ENCODE results near the gene CMIP.

The CMIP gene

DNA sequence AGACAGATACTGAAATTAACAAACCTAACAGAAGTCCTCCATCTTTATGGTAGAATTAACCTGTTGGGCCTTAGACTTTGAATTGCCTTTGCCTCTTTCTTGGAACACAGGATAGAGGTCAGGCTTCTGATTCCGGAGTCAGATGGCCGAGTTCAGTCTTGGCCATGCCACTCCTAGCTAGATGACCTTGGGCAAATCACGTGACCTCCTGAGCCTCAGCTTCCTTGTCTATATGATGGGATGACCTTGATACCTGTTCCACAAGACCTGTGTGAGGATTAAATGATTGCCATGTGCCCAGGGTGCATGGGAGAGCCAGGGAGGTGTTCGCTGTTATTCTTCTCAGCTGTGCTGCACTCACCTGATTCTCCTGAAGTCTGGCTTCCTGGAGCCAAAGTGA lies 161.4 kb downstream of the CMIP start:
- H3K4me3 ChIP-seq (ENCODE audit: low read depth, low read length), result no peak overlapping the region
- TF ChIP-seq CTCF (IDR thresholded peaks at IDR 0.05; ENCODE audit: low read depth, low read length), result no peak

- no peak for TF ChIP-seq CTCF (IDR thresholded peaks at IDR 0.05; ENCODE audit: low read depth, low read length)
- H3K4me3 ChIP-seq (ENCODE audit: low read depth, low read length), result no peak overlapping the region
Observed at GRCh38 chr16:81607006-81607405, 162.4 kb downstream of the CMIP start.

- TF ChIP-seq CTCF (IDR thresholded peaks at IDR 0.05; ENCODE audit: low read depth, low read length), result no peak
- H3K4me3 ChIP-seq (ENCODE audit: low read depth, low read length), result no peak overlapping the region
Observed at GRCh38 chr16:81607805-81608522, 163.4 kb downstream of the CMIP start.

GRCh38 chr16:81608523-81609209 lies 164.1 kb downstream of the CMIP start:
- TF ChIP-seq CTCF (IDR thresholded peaks at IDR 0.05; ENCODE audit: low read depth, low read length), result no peak
- H3K4me3 ChIP-seq (ENCODE audit: low read depth, low read length), result no peak overlapping the region

DNA sequence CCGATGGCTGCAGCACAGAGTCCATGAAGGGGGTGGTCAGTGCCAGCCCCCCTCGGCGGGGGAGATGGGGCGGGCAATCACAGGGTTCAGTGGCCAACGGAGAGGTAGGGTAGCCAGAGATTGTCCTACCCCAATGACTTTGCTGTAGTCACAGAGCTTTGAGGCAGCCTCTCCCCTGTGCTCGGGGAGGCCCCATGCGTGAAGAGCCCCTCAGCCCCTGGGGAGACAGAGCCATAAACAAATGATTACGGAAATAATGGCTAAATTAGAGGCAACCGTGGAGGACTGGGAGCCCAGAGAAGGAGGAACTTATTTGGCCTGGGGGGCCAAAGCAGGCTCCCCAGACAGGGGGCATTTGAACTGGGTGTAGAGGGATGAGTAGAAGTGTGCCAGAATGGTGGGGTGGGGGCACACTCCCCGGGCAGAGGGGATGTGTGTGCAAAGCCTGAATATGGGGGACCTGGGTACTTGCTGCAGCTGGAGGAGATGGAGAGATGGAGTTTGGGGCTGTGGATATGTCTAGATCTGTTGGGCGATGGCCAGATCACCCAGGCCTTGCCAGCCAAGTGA lies 164.8 kb downstream of the CMIP start:
- TF ChIP-seq CTCF (IDR thresholded peaks at IDR 0.05; ENCODE audit: low read depth, low read length), result no peak
- H3K4me3 ChIP-seq (ENCODE audit: low read depth, low read length), result no peak overlapping the region

DNA sequence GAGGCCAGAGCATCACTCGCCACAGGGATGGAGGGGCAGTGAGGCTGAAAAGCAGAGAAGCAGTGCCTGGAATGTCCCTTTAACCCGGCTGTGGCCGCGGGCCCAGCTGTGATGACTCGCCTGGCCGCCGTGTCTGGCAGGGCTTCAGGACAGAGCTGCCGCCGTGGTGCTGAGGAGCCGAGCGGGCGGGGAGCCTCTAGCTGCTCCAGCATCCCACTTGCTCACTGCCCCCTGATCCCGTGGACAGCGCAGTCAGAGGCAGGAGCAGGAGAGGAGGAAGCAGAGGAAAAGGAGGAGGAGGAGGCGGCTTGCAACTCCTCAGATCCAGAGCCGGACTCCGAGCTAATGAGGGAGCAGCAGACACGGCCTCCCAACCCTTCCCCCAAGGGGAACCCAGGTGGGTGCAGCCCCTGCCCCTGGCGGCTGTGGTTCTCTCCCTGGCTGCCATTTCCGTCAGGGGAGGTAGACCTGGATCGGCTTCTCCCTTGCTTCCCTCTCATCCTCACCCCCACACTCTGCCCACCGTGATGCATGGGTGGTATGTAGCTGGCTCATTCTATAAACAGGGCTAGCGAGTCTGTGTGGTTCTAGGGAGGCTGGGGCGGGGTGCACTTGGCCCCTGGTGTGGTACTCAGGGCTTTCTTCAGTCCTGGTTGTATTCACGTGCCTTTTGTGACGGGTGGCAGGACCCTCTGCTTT lies 165.7 kb downstream of the CMIP start:
- TF ChIP-seq CTCF (IDR thresholded peaks at IDR 0.05; ENCODE audit: low read depth, low read length), result no peak

More for the DNA sequence above, 165.7 kb downstream of the CMIP start:
- H3K4me3 ChIP-seq (ENCODE audit: low read depth, low read length), result no peak overlapping the region
